Naive B cell (primary cell): ENCODE results near the gene KCNG3. TPM values are rescaled to one million over a fixed set of nuclear protein-coding genes. Genes with fewer than 3 reads are reported as not detected.

Experiments
- ATAC-seq, 2 donors: fragments of 150-1000 bp; cut with Tn5 transposase; 2 replicates each; pipeline ENCODE4 v1.10.0; 2021; ENCODE audit warnings: low read depth in 2 of 2, mild to moderate bottlenecking in 2 of 2, moderate library complexity in 2 of 2
- DNase-seq: peaks from one replicate; pipeline ENCODE4 v3.0.0; 2022
- H3K27ac Mint-ChIP-seq, 6 donors: one replicate each; pipeline ENCODE4 v1.8.0; 2020 to 2022; ENCODE audit warnings: mild to moderate bottlenecking in 6 of 6, mixed read lengths in 6 of 6, moderate library complexity in 5 of 6, inconsistent platforms in 2 of 6
- H3K27me3 Mint-ChIP-seq, 3 donors: one replicate each; pipeline ENCODE4 v1.8.0; 2021 to 2022; ENCODE audit warnings: mixed read lengths in 3 of 3, mild to moderate bottlenecking in 1 of 3
- H3K36me3 Mint-ChIP-seq, 2 donors: one replicate each; pipeline ENCODE4 v1.8.0; 2020 to 2022; ENCODE audit warnings: mixed read lengths in 2 of 2, inconsistent platforms in 1 of 2, mild to moderate bottlenecking in 1 of 2
- H3K4me1 Mint-ChIP-seq, 3 donors: one replicate each; pipeline ENCODE4 v1.8.0; 2020 to 2022; ENCODE audit warnings: mixed read lengths in 3 of 3, inconsistent platforms in 1 of 3, mild to moderate bottlenecking in 1 of 3, moderate library complexity in 1 of 3
- H3K4me3 Mint-ChIP-seq, 8 donors: one replicate each; pipeline ENCODE4 v1.8.0; 2020 to 2022; ENCODE audit warnings: mild to moderate bottlenecking in 8 of 8, mixed read lengths in 8 of 8, moderate library complexity in 8 of 8, inconsistent platforms in 2 of 8
- H3K9me3 Mint-ChIP-seq, 7 donors: one replicate each; pipeline ENCODE4 v1.8.0; 2020 to 2022; ENCODE audit warnings: mixed read lengths in 7 of 7, mild to moderate bottlenecking in 5 of 7, inconsistent platforms in 2 of 7, moderate library complexity in 1 of 7
- polyA plus RNA-seq, 6 donors: library from polyadenylated mRNA; unstranded; fragments of 300-500 nt; fragmentation: Illumina TruSeq; gene quantifications; one replicate each; pipeline ENCODE4 v1.2.3, GENCODE V29; 2021; ENCODE audit warnings: low read depth in 6 of 6

The KCNG3 gene
- polyA plus RNA-seq, 6 donors from 2014 or later = not detected

- H3K4me1 Mint-ChIP-seq = no peaks in the 10 kb centered on the region
- H3K9me3 Mint-ChIP-seq = peaks cover 0 to 2% (median 0%) of the 10 kb centered on the region in 7 donors
- H3K27me3 Mint-ChIP-seq = peaks cover 14 to 19% (median 16%) of the 10 kb centered on the region in 3 donors
- H3K36me3 Mint-ChIP-seq = no peaks in the 10 kb centered on the region
- ATAC-seq (no peak), DNase-seq (no peak)
- H3K4me3 Mint-ChIP-seq = no peak overlapping the region
- H3K27ac Mint-ChIP-seq = no peak overlapping the region
Measured at GRCh38 chr2:42463570-42463969, 30.2 kb downstream of the KCNG3 start.

GRCh38 chr2:42459296-42459695 is 34.5 kb downstream of the KCNG3 start:
- no peak for DNase-seq
- Mint-ChIP-seq H3K9me3 (peaks cover 0 to 2% (median 0%) of the 10 kb centered on the region in 7 donors), H3K36me3 (no peaks in the 10 kb centered on the region), H3K4me1 (no peaks in the 10 kb centered on the region), H3K27ac (peak overlapping the region in 1 of 6 donors; percentile 56), H3K27me3 (peaks cover 19 to 48% (median 22%) of the 10 kb centered on the region in 3 donors), H3K4me3 (no peak overlapping the region)
- ATAC-seq = no peak

- H3K27ac Mint-ChIP-seq = no peak overlapping the region
- H3K9me3 Mint-ChIP-seq = peaks cover 0 to 3% (median 0%) of the 10 kb centered on the region in 7 donors
- ATAC-seq (no peak), DNase-seq (no peak)
- H3K4me3 Mint-ChIP-seq = no peak overlapping the region
- no peaks in the 10 kb centered on the region for H3K4me1 Mint-ChIP-seq
- H3K27me3 Mint-ChIP-seq = peaks cover 24 to 45% (median 27%) of the 10 kb centered on the region in 3 donors
- no peaks in the 10 kb centered on the region for H3K36me3 Mint-ChIP-seq
Measured at GRCh38 chr2:42458396-42458795, 35.4 kb downstream of the KCNG3 start.

- Mint-ChIP-seq H3K36me3 (no peaks in the 10 kb centered on the region), H3K27ac (no peak overlapping the region)
- no peak for ATAC-seq
Measured at GRCh38 chr2:42457011-42457410, 36.8 kb downstream of the KCNG3 start.

GRCh38 chr2:42456126-42456839 is 37.5 kb downstream of the KCNG3 start:
- Mint-ChIP-seq H3K36me3 (no peaks in the 10 kb centered on the region), H3K4me1 (no peaks in the 10 kb centered on the region), H3K27ac (no peak overlapping the region), H3K27me3 (peaks cover 26 to 41% (median 32%) of the 10 kb centered on the region in 3 donors), H3K4me3 (no peak overlapping the region), H3K9me3 (peaks cover 0 to 12% (median 4%) of the 10 kb centered on the region in 7 donors)
- DNase-seq = no peak
- no peak for ATAC-seq

More at GRCh38 chr2:42457011-42457410, 36.8 kb downstream of the KCNG3 start:
- Mint-ChIP-seq H3K4me3 (no peak overlapping the region), H3K9me3 (peaks cover 0 to 12% (median 2%) of the 10 kb centered on the region in 7 donors), H3K27me3 (peaks cover 31 to 41% (median 32%) of the 10 kb centered on the region in 3 donors), H3K4me1 (no peaks in the 10 kb centered on the region)
- DNase-seq = no peak

GRCh38 chr2:42452545-42452944 is 41.2 kb downstream of the KCNG3 start:
- ATAC-seq (no peak), DNase-seq (no peak)
- Mint-ChIP-seq H3K36me3 (no peaks in the 10 kb centered on the region), H3K27me3 (peaks cover 19 to 22% (median 22%) of the 10 kb centered on the region in 3 donors), H3K9me3 (peaks cover 0 to 12% (median 4%) of the 10 kb centered on the region in 7 donors), H3K27ac (no peak overlapping the region), H3K4me3 (no peak overlapping the region), H3K4me1 (no peaks in the 10 kb centered on the region)

GRCh38 chr2:42450136-42450535 is 43.6 kb downstream of the KCNG3 start:
- no peaks in the 10 kb centered on the region for H3K4me1 Mint-ChIP-seq
- H3K4me3 Mint-ChIP-seq = no peak overlapping the region
- peaks cover 11 to 27% (median 22%) of the 10 kb centered on the region in 3 donors for H3K27me3 Mint-ChIP-seq
- no peak for DNase-seq
- no peak for ATAC-seq
- no peak overlapping the region for H3K27ac Mint-ChIP-seq
- no peaks in the 10 kb centered on the region for H3K36me3 Mint-ChIP-seq
- H3K9me3 Mint-ChIP-seq = peaks cover 0 to 12% (median 4%) of the 10 kb centered on the region in 7 donors

- DNase-seq (no peak), ATAC-seq (no peak)
- Mint-ChIP-seq H3K9me3 (peaks cover 0 to 12% (median 4%) of the 10 kb centered on the region in 7 donors), H3K4me1 (no peaks in the 10 kb centered on the region), H3K4me3 (no peak overlapping the region), H3K27me3 (peaks cover 12 to 28% (median 22%) of the 10 kb centered on the region in 3 donors), H3K36me3 (no peaks in the 10 kb centered on the region), H3K27ac (no peak overlapping the region)
Measured at GRCh38 chr2:42449163-42450087, 44.4 kb downstream of the KCNG3 start.

- H3K27me3 Mint-ChIP-seq = peaks cover 18 to 27% (median 23%) of the 10 kb centered on the region in 3 donors
- no peak overlapping the region for H3K4me3 Mint-ChIP-seq
- H3K9me3 Mint-ChIP-seq = peaks cover 0 to 9% (median 4%) of the 10 kb centered on the region in 7 donors
- no peaks in the 10 kb centered on the region for H3K36me3 Mint-ChIP-seq
- H3K4me1 Mint-ChIP-seq = no peaks in the 10 kb centered on the region
- DNase-seq = no peak
- no peak overlapping the region for H3K27ac Mint-ChIP-seq
- ATAC-seq = no peak
Measured at GRCh38 chr2:42448163-42448562, 45.6 kb downstream of the KCNG3 start.

GRCh38 chr2:42446503-42447271 is 47.1 kb downstream of the KCNG3 start:
- H3K4me1 Mint-ChIP-seq = no peaks in the 10 kb centered on the region
- peaks cover 0 to 3% (median 0%) of the 10 kb centered on the region in 7 donors for H3K9me3 Mint-ChIP-seq
- DNase-seq (no peak), ATAC-seq (no peak)
- H3K27me3 Mint-ChIP-seq = peaks cover 17 to 29% (median 19%) of the 10 kb centered on the region in 3 donors
- no peak overlapping the region for H3K27ac Mint-ChIP-seq
- no peak overlapping the region for H3K4me3 Mint-ChIP-seq
- H3K36me3 Mint-ChIP-seq = no peaks in the 10 kb centered on the region

GRCh38 chr2:42443718-42444399 is 49.9 kb downstream of the KCNG3 start:
- Mint-ChIP-seq H3K4me3 (no peak overlapping the region), H3K9me3 (no peaks in the 10 kb centered on the region), H3K27ac (no peak overlapping the region), H3K36me3 (no peaks in the 10 kb centered on the region), H3K27me3 (peaks cover 6 to 26% (median 23%) of the 10 kb centered on the region in 3 donors), H3K4me1 (no peaks in the 10 kb centered on the region)
- ATAC-seq (no peak), DNase-seq (no peak)

- Mint-ChIP-seq H3K36me3 (no peaks in the 10 kb centered on the region), H3K9me3 (no peaks in the 10 kb centered on the region), H3K27me3 (peaks cover 6 to 26% (median 23%) of the 10 kb centered on the region in 3 donors), H3K4me1 (no peaks in the 10 kb centered on the region), H3K4me3 (no peak overlapping the region), H3K27ac (no peak overlapping the region)
- DNase-seq (no peak), ATAC-seq (no peak)
Measured at GRCh38 chr2:42442774-42443173, 51.0 kb downstream of the KCNG3 start.
